Glutamatergic neuron (in vitro differentiated cells): ENCODE data around the gene CBR1. TPM values are rescaled to one million over a fixed set of nuclear protein-coding genes. Genes with fewer than 3 reads are reported as not detected.

ENCODE experiments used
- DNase-seq: peaks from one replicate; pipeline ENCODE4 v3.0.0; 2022
- H3K27ac Mint-ChIP-seq: one replicate; pipeline ENCODE4 v1.8.0; 2020; ENCODE audit warnings: mild to moderate bottlenecking, mixed read lengths, inconsistent platforms; ENCODE audit not compliant: unreplicated experiment
- H3K27me3 Mint-ChIP-seq: one replicate; pipeline ENCODE4 v1.8.0; 2020; ENCODE audit warnings: mild to moderate bottlenecking, moderate library complexity, mixed read lengths, inconsistent platforms; ENCODE audit not compliant: unreplicated experiment
- H3K36me3 Mint-ChIP-seq: one replicate; pipeline ENCODE4 v1.8.0; 2020; ENCODE audit warnings: mild to moderate bottlenecking, mixed read lengths, inconsistent platforms; ENCODE audit not compliant: unreplicated experiment
- H3K4me1 Mint-ChIP-seq: one replicate; pipeline ENCODE4 v1.8.0; 2020; ENCODE audit warnings: mild to moderate bottlenecking, low read depth, mixed read lengths, inconsistent platforms; ENCODE audit not compliant: unreplicated experiment
- H3K4me3 Mint-ChIP-seq: one replicate; pipeline ENCODE4 v1.8.0; 2020; ENCODE audit warnings: mild to moderate bottlenecking, mixed read lengths, inconsistent platforms; ENCODE audit not compliant: unreplicated experiment
- H3K9me3 Mint-ChIP-seq: one replicate; pipeline ENCODE4 v1.8.0; 2020; ENCODE audit warnings: mild to moderate bottlenecking, moderate library complexity, mixed read lengths, inconsistent platforms; ENCODE audit not compliant: unreplicated experiment
- CTCF ChIP-seq: fragments of 200-600 bp; sonication (generic); IDR thresholded peaks from one replicate; pipeline ENCODE4 v1.5.0; 2021; ENCODE audit not compliant: partially characterized antibody, unreplicated experiment
- total RNA-seq: library from RNA; stranded (reverse); fragmentation: NEBNext Ultra II Directional; extraction: Animal tissue kit (Norgen Biotek cat#: 25700); gene quantifications from one replicate; pipeline ENCODE4 v1.2.1, GENCODE V29; 2021; ENCODE audit not compliant: unreplicated experiment

The CBR1 gene
- total RNA-seq, 1 donor from 2014 or later = 18.2 TPM

- Mint-ChIP-seq H3K36me3 (no peaks in the 10 kb centered on the region), H3K27ac (no peak overlapping the region)
Measured at GRCh38 chr21:36032647-36033406, 37.0 kb upstream of the CBR1 start.

GRCh38 chr21:36034211-36034913 lies 35.5 kb upstream of the CBR1 start:
- H3K4me3 Mint-ChIP-seq = no peak overlapping the region
- no peaks in the 10 kb centered on the region for H3K36me3 Mint-ChIP-seq
- DNase-seq = no peak
- TF ChIP-seq CTCF = no peak
- H3K4me1 Mint-ChIP-seq = peaks cover 4% of the 10 kb centered on the region
- H3K9me3 Mint-ChIP-seq = no peaks in the 10 kb centered on the region
- no peak overlapping the region for H3K27ac Mint-ChIP-seq
- peaks cover 4% of the 10 kb centered on the region for H3K27me3 Mint-ChIP-seq

More at GRCh38 chr21:36032647-36033406, 37.0 kb upstream of the CBR1 start:
- H3K9me3 Mint-ChIP-seq = no peaks in the 10 kb centered on the region
- no peak for TF ChIP-seq CTCF
- H3K27me3 Mint-ChIP-seq = peaks cover 5% of the 10 kb centered on the region
- DNase-seq = no peak
- H3K4me1 Mint-ChIP-seq = peaks cover 8% of the 10 kb centered on the region
- no peak overlapping the region for H3K4me3 Mint-ChIP-seq

DNA sequence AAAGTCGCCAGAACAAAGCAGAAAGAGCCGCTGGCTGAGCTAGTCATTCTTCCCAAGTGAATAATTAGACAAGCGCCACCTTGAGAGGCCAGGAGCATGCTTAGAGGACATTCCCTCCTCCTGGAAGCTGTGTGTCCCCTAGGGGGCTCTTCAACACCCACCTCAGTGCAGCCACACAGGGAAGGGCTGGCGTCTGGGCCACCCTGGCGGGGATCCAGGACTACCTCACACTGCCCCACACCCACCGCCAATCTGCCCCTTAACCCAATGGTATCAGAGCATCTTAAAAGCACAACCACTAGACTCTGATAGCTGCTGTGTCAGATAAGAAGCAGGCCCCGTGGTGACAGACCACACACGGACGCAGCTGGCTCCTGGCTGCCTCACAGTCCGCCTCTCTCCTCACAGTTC lies 34.4 kb upstream of the CBR1 start:
- Mint-ChIP-seq H3K4me3 (no peak overlapping the region), H3K9me3 (no peaks in the 10 kb centered on the region), H3K27ac (no peak overlapping the region), H3K27me3 (peaks cover 4% of the 10 kb centered on the region), H3K36me3 (no peaks in the 10 kb centered on the region), H3K4me1 (peaks cover 4% of the 10 kb centered on the region)
- DNase-seq = no peak
- no peak for TF ChIP-seq CTCF

DNA sequence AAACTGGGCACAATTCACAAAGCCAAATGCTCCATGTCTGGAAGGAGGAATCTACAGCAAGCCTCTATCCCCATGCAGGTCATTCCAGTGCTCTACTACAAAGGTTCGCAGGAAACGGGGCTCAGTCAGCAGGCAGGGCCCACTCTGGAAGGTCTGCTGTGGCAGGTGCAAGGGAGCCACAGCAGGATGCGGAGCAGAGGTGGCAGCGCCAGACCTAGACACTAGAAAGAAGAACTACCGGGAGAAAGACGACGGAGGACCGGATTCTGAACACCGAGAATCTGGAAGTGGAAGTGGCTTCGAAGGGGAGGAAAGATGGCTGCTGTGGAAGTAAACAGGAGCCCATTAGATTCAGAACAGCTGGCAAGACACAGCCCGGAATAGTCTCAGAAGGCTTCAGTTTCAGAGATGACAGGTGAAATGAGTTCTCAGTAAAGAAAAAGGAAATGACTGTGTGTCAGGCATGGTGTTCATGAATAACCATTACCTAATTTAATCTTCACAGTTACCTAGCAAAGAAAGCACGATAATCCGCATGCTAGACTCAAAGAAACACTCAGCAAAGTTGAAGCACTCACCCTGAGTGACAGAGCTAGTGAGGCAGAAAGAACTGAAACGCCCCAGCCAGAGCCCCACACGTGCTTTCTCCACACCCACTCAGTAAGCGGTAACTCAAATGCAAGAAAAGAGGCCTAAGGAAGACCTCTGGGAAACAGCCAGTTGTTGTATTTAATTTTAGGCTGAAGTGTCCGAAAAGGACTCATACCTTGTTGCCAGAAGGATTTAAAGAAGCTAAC lies 30.9 kb upstream of the CBR1 start:
- H3K9me3 Mint-ChIP-seq = no peaks in the 10 kb centered on the region
- H3K4me3 Mint-ChIP-seq = no peak overlapping the region
- no peak for DNase-seq
- peaks cover 2% of the 10 kb centered on the region for H3K27me3 Mint-ChIP-seq
- H3K4me1 Mint-ChIP-seq = peaks cover 2% of the 10 kb centered on the region
- TF ChIP-seq CTCF = no peak
- no peaks in the 10 kb centered on the region for H3K36me3 Mint-ChIP-seq
- H3K27ac Mint-ChIP-seq = no peak overlapping the region
